ENCODE measurements around the gene APOL4.

- TF ChIP-seq, protein P1, sequence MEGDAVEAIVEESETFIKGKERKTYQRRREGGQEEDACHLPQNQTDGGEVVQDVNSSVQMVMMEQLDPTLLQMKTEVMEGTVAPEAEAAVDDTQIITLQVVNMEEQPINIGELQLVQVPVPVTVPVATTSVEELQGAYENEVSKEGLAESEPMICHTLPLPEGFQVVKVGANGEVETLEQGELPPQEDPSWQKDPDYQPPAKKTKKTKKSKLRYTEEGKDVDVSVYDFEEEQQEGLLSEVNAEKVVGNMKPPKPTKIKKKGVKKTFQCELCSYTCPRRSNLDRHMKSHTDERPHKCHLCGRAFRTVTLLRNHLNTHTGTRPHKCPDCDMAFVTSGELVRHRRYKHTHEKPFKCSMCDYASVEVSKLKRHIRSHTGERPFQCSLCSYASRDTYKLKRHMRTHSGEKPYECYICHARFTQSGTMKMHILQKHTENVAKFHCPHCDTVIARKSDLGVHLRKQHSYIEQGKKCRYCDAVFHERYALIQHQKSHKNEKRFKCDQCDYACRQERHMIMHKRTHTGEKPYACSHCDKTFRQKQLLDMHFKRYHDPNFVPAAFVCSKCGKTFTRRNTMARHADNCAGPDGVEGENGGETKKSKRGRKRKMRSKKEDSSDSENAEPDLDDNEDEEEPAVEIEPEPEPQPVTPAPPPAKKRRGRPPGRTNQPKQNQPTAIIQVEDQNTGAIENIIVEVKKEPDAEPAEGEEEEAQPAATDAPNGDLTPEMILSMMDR (IDR thresholded peaks at IDR 0.05): no peak
- no peak for TF ChIP-seq EZH2 (IDR thresholded peaks at IDR 0.05)
- no peak for TF ChIP-seq EZH2phosphoT487 (IDR thresholded peaks at IDR 0.05)
Measured at GRCh38 chr22:36149441-36149840, 52.2 kb downstream of the APOL4 start.

Data from neural progenitor cell (in vitro differentiated cells).